ENCODE measurements around the gene MCM5.

- TF ChIP-seq POLR2A (IDR thresholded peaks at IDR 0.05; ENCODE audit: low read depth, low read length), result peak; percentile 41; the same call in 1 of the 2 replicates
- no peak for TF ChIP-seq TAF1 (IDR thresholded peaks at IDR 0.05; ENCODE audit: borderline replicate concordance, low read depth, low read length)
Measured at GRCh38 chr22:35417606-35418005, 17.7 kb downstream of the MCM5 start.
